Stimulated activated CD4-positive, alpha-beta T cell treated with anti-CD3 and anti-CD28 coated beads, Interleukin-2, amount 100 ng/mL, for 48 hours (primary cell): ENCODE data around the gene ANKS1B.
"Not testable (repeated sequence)": the region's sequence is repeated elsewhere in the genome, so short reads cannot be mapped to it uniquely, and the experiment has no call there.

Experiments used
- DNase-seq, 2 donors: peaks; one replicate each; pipeline ENCODE4 v3.0.0-alpha.2; 2020

Gene ANKS1B

DNA sequence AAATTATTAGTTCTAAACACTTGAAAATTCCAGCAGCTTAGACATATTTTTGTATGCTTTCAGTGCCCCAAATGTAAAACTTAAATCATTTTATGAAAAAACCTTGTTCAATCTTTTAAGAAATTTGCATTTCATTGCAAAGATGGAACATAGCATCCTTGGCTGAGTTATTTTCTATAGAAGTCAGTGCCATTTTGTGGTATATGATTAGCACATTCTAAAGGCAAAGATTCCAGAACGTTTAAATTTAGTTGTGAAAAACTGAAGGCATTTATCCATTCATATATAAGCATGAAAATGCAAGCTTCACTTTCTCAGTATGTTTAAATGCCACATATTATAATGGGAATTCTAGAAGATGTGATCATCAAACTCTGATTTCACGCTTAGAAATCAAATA lies 1007.5 kb downstream of the ANKS1B start:
- no peak for DNase-seq

DNA sequence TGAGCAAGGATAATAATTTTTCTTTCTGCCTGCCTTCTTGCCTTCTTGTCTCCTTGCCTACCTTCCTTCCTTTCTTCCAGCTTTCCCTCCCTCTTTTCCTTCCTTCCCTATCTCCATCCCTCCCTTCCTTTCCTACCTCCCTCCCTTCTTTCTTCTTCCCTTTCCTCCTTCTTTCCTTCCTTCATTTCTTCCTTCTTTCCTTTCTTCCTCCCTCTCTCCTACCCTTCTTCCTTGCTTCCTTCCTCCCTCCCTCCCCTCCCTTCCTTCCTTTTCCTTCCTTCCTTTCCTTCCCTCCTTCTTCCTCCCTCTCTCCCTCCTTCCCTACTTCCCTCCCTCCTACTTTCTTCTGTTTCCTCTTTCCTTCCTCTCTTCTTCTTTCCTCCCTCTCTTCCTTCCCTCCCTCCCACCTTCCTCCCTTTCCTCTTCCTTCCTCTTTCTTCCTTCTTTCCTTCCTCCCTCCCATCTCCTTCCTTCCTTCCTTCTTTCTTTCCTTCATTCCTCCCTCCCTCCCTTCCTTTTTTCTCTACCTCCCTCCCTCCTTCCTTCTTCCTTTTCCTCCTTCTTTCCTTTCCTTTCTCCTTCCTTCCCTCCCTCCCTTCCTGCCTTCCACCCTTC lies 1009.9 kb downstream of the ANKS1B start:
- DNase-seq, result no peak

DNA sequence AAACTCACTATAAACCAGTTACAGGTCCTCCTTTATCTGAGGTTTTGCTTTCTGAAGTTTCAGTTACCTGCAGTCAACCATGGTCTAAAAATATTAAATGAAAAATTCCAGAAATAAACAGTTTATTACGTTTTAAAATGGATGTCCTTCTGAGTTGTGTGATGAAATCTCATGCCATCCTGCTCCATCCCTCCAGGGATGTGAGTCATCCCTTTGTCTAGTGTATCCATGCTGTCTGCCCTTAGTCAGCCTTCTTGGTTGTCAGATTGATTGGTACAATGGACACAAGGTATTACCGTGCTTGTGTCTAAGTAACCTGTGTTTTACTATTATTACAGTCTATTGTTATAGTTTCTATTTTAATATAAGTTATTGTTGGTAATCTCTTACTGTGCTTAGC lies 1011.3 kb downstream of the ANKS1B start:
- no peak for DNase-seq

DNA sequence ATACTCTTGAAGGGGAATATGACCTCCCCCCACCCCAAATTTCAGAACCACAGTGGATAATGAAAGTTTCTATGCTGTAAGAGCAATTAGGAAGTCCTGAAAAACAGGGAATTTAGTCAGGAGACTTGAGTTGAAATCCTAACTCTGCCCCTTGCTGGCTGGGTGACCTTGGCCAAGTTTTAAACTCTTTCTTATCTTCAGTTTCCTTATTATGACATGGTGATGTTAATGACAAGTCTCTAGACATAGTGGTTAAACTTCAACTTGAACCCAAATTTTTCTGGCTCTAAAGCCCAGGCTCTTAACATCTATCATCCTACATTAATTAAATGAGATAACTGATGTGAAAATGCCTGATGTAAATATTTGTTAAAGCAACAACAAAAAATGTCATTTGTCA lies 1013.8 kb downstream of the ANKS1B start:
- DNase-seq, result no peak

DNA sequence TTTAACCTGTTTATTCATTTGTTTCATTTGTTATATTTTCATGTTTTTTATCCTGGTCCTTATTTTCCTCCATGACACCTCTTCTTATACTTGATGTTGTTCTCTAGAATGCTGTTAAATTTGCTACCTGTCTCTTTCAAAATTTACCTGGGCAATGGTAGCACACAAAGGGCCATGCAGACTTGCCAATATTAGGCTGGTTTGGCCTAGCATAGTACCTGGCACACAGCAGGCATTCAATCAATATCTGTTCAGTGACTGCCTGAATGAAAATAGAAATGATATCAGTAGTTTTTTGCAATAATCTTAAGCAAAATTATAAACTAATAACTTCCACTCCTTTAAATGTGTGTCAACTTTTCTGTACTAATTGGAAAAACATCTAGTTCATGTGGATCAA lies 1014.5 kb downstream of the ANKS1B start:
- no peak for DNase-seq

DNA sequence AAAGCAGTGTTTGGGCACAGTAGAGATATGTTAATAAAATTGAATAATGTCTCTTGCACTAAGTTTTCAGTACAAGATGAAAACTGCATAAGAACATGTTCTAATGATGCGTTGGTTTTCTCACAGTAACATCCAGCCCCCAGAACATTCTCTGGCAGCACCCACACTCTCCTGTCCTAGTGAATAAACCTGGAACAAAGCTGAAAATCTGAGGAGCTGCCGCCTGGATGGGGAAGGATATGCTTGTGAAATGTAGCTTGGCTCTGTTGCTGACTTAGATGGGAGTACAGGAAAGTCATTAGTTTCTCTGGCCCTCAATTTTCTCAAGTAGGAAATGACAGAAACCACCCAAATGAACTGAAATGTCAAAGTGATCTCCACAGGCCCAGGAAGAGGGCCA lies 1015.8 kb downstream of the ANKS1B start:
- no peak for DNase-seq

DNA sequence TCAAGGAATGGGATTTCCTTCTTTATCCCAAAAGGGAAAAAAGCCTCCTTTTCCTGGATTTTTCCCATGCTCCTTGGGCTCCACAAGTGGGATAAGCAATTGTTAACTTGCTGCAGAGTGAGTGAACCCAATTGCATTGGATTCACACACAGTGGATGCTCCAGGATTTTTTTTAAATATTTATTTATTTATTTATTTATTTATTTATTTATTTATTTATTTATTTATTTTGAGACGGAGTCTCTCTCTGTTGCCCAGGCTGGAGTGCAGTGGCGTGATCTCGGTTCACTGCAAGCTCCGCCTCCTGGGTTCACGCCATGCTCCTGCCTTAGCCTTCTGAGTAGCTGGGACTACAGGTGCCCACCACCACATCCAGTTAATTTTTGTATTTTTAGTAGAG lies 1027.6 kb downstream of the ANKS1B start:
- DNase-seq, result not testable (repeated sequence)

DNA sequence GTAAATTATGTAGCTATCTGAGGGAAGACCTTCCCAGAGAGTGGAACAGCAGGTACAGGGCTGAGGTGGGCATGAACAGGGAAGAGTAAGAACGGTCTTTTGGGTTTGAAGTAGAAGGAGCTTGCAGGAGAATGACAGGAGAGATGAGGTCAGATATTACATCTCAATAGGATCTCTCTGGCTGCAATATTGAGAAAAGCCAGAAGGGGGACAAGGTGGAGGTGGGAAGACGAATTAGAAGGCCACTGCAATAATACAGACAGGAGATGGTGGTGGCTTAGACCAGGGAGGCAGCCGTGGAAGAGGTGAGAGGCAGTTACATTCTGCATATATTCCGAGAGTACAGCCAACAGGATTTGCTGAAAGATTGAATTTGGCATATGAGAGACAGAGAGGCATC lies 1029.5 kb downstream of the ANKS1B start:
- no peak for DNase-seq

DNA sequence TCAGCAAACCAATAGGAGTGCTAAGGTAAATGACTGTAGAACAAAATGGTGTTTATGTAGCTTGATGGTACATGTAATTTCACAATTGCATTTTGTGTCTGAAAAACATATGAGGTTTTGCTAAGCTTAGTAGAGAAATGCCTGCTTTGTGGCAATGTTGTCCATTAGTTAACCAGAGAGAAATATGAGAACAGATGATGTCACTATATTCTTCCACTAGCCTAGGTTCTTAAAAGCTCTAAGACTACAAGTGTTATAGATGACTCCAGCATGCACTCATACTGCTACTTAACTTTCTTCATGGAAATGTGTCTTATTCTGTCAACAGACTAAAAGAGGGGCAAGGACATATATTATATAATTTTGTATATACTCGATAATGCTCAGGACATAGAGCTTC lies 1030.2 kb downstream of the ANKS1B start:
- DNase-seq, result no peak

DNA sequence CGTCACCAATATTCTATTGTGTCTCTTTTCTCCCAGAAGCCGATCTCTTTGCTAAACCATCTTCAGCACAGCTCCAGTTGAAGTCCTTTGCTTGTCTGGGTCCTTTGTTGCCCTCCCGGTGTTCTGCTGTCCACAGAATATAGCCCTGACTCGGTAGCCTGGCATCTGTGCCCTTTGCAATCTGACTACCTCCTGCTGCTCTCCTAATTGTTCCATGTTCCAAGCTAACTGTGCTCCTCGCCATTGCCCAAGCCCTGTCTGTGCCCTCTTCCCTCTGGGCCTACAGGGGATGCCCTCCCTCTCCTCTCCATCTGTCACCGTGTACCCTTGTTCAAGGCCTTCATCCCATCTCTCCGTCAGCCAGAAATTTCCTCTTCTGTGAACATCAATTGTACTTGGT lies 1033.3 kb downstream of the ANKS1B start:
- no peak for DNase-seq

DNA sequence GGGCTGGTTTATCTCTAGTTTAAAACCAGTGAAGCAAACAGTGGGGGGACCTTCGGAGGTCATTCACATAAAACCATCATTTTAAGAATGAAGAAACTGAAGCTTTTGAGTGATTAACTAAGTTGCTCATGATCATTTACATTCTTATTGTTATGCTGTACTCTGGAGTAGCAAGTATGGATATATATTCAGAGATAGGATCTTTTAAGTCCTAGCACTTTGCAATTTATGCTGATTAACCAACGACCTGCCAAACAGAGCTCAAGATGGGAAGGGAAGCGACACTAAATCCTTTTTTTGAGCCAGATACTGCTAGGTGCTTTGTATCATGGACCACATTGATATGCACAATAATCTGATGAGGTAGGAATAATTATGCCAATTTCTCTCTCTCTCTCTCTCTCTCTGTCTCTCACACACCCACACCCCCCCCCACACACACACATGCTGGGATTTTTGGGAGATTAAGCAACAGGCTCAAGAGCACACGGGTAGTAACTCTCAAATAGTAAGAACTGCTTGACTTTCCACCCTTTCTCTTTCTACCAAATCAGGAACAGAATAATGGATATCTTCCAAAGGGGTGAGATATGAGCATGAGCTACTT lies 1036.3 kb downstream of the ANKS1B start:
- no peak for DNase-seq

DNA sequence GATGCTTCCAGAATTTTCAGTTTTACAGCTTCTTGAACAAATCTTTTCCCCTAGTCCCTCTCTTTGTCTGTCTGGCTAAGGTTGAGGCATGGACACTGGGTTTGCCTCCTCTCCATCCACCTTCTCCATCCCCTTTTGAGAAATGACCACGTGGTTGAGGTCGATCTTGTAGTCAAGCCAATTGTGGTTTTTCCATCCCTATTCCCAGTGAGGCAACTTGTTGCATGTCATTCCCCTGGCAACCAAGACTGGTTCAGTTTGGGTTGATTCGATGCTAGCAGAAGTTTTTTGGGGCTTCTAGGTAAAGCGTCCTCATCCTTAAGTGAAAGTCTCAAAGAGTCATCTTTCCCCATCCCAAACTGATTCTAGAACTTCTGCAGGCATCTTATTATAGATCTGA lies 1038.9 kb downstream of the ANKS1B start:
- no peak for DNase-seq

DNA sequence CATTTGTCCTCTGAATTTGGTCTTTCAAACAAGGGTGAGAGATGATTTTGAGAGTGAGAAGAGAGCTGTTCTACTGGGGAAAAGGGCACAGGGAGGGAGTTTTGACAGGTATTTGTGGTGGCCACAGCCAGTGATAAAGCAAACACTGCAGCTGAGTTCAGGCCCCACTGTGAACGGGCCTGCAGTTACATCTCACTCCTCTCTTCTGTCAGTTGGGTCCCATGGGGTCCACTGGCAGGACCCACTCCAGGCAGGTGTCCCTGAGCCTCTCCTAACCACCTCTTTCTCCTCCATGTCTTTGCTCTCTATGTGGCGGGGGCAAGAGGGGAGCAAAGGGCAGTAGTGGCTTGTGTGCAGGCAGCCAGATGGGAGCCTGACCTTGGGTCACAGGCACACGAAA lies 1044.8 kb downstream of the ANKS1B start:
- DNase-seq, result no peak

DNA sequence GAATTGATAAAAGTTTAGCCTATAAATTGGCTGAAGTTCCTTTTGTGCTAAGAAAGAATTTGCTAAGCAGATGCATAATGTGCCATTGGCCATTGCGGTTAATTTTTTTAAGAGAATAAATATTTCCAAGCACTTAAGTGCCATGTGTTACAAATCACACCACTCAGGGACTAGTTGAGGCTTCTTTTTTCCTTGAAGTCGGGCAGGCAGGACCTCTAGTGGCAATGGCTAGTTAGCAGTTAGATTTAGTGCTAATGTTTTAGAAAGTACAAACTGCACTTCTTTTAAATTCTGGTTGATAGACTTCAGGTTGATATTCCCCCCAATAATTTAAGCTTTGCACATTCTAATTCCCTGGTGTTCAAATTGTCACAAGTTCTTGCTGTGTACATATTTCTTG lies 1045.4 kb downstream of the ANKS1B start:
- DNase-seq, result no peak

DNA sequence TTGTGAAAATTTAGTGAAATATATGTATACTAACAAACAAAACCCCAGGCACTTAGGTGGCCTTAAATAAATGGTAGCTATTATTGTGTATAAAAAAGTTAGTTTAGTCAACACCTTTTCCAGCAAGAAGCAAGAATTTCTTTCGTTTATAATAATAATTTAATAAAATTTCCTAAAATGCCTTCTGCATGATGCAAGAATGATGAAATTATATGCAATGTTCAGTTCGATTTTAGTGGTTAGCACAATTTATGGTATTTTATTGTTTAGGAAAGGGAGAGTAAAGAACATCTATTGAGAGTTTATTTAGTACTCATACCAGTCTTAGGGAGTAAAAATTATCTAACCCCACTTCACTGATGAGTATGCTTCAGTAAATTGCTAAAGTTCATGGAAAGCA lies 1048.9 kb downstream of the ANKS1B start:
- DNase-seq, result no peak

DNA sequence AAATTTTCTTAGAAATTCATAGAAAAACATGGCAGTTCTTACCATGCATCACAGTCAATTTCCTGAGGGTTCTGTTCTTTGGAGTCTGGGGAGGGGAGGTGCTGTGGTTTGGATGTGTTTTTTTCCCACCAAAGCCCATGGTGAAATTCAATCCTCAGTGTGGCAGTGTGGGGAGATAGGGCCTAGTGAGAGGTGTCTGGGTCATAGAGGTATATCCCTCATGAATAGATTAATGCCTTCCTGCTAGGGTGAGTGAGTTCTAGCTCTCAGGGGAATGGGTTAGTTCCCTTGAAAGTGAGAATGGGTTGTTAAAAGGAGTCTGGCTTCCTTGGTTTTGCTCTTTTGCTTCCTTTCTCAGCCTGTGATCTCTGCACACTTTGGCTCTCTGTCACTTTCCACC lies 1061.9 kb downstream of the ANKS1B start:
- DNase-seq, result no peak

DNA sequence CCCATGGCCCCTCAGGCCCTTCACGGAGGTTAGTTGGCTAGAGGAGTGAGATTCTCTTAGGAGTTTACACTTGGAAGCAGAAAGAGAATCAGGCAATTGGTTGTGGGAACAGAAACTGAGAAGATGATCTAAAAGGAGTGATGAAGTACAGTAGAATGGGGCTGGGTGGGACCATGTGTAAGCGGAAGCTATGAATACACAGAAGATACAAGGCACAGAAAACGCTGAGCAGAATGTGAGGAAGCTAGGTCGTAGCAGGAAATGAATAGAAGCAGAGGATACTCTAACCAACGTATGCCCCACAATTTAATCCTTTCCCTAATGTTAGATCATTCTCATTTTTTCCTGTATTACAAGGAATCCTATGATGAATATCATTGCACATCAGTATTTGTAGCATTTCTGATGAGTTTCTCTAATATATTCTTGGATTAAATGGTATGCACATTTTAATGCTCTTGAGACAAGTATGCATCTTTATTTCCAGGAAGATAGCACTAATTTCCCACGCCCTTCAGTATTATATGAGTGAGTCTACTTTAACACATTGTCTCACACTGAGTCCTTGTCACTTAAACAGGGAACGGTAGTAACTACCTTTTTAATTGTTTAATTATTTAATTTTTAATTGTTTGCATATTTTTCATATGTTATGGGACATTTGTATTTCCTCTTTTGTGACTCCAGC lies 1066.4 kb downstream of the ANKS1B start:
- DNase-seq, result no peak

DNA sequence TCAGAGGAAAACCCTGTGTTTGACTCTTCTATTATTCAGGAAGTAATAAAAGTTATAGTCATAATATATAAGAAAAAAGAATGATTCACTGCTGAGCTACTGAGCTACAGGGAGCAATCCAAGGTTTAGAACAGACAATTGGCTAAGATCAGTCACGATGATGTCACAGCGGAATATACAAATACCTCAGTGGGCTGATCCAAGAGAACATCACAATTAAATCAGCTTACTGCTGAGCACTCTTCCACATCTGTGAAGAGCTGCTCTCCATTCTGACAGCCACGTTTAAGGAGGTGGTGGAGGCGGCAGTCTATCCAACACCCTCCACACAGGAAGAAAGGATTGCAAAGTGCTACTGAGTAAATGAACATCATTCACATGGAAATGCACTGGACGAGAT lies 1068.6 kb downstream of the ANKS1B start:
- no peak for DNase-seq

DNA sequence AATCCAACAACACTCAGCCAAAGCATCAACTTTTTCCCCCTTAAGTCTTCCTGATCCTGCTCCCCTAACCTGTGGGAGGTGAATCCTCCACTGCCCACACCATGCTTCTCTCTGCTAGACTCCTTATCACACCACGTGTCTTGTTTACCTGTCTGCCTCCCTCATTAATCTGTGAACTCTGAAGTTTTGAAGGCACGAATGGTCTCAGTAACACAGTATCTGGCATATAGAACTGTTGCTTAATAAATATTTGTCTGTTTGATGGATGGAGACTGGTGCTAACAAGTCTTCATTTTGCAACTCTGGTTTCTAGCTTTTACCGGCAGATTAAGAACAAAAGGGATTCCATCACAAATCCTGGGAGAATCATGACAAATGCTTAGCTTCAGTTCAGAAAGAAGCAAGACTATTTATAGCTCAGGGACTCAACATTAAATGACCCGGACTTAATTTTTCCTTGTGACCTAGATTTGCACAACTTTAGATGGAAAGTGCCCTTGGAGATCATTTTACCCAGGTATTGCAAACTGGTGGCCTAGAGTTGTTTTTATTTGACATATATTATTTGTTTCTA lies 1072.2 kb downstream of the ANKS1B start:
- no peak for DNase-seq

DNA sequence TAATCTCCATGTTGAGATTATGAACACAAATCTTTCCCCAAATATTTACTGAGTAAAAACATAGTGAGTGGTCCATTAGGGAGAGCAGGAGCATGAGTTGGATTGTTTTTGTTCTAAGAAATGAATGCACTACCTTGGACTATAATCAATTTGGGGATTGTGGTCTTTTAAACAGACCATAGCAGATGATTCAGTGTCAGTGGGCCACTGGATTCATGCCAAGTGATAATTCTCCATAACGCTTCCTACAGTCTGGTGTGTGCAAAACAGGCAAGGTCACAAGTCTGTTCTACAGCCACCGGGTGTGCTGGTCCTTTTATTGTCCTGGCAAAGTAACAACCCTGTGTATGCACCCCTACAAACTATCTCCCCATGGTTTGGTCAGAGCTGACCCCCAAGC lies 1073.3 kb downstream of the ANKS1B start:
- no peak for DNase-seq

DNA sequence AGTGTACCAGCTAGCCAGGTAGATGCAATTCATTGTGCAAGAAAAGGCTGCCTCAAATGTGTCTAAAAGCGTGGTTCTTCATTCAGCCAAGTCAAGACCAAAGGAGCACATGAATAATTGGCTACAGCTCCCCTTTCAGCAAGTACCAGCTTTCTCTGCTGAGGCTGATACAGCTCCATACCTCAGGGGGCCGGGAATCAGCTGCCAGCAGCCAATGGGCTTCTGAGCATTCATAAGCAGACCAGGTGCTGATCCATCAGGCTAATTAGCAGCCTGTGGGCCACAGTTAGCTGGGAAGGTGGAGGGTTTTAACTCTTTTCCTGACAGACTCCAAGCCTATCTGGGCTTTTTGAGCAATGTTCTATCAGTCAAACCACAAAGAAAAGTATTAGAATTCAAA lies 1075.0 kb downstream of the ANKS1B start:
- DNase-seq, result no peak

DNA sequence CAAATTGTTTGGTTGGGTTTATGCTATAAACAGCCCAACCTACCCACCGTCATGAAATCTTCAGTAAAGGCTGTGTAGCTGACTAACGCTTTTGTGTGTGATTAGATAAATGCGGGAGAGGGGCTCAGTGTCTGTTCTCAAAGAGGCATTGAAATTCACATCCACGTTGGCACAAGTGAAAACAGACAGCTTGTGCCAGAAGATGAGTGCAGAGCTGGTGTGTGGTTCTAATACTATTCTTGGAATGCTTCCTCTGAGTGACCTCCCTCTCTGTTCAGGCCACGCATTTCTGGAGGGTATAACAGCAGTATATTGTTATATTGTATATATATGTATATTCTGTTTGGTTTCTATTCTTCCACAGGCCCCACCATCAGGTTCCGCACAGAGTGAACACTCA lies 1075.9 kb downstream of the ANKS1B start:
- DNase-seq, result no peak

DNA sequence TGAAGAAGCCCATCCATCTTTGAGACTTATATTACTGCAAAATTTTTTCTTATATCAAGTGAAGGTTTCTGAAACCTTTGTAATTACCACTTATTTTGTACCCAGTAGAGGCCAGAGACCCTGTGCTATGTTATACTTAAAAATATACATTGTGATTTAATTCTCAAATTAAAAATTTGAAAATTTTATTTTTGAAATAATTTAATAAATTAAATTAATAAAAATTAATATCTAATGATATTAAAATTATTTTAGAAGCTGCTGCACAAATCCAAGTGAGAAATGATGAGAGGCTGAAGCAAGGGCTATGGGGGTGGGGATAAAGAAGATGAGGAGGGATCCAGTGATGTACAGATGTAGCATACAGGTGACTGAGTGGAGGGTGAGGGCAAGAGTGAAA lies 1080.9 kb downstream of the ANKS1B start:
- no peak for DNase-seq

DNA sequence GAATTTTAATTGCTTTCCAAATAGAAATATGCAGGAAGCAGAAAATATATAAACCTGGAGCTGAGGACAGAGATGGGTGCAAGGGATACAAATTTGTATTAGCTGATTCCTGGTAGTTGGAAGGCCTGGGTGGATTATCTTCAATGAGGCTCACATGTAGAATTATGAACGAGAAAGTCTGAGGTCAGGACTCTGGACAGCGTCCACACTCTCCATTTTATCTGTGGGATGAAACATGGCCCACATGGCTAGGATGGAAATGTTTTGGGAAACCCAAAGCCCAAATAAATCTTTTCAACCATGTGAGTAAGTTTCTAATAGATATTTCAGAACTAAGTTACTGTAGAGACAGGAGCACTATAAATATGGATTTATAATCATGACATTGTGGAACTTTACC lies 1083.5 kb downstream of the ANKS1B start:
- no peak for DNase-seq
